DOHH2 (cell line): Measurements from ENCODE around the gene TNXB.

Source experiments
- CTCF ChIP-seq: fragments of 200-600 bp; sonication (generic); IDR thresholded peaks from one replicate; pipeline ENCODE4 v1.5.1; 2014; ENCODE audit warnings: antibody characterized with exemption, mild to moderate bottlenecking, low read depth, low read length; ENCODE audit not compliant: poor library complexity, severe bottlenecking
- EZH2phosphoT487 ChIP-seq: fragments of 200-600 bp; sonication (generic); IDR thresholded peaks from 2 replicates; pipeline ENCODE4 v1.6.1; 2017; ENCODE audit warnings: borderline replicate concordance, mild to moderate bottlenecking, antibody characterized with exemption, low read length, moderate library complexity, mixed read lengths

- TF ChIP-seq CTCF (no peak), EZH2phosphoT487 (no peak)
These were observed 40.3 kb downstream of the TNXB start for GRCh38 chr6:32068867-32069266.
